GM08714 (cell line): Measurements from ENCODE around the gene SPECC1.
"Not testable (repeated sequence)": the region's sequence is repeated elsewhere in the genome, so short reads cannot be mapped to it uniquely, and the experiment has no call there.

Source experiments
- H3K4me3 ChIP-seq: fragments of 200-500 bp; sonication (Bioruptor generic); 2 replicates; pipeline ENCODE4 v1.5.1; 2014; ENCODE audit warnings: mild to moderate bottlenecking, low read length, inconsistent platforms
- ZNF274 ChIP-seq: IDR thresholded peaks from 2 replicates; pipeline ENCODE4 v1.6.1; 2012; ENCODE audit warnings: mild to moderate bottlenecking, low read depth, low read length

The SPECC1 gene

DNA sequence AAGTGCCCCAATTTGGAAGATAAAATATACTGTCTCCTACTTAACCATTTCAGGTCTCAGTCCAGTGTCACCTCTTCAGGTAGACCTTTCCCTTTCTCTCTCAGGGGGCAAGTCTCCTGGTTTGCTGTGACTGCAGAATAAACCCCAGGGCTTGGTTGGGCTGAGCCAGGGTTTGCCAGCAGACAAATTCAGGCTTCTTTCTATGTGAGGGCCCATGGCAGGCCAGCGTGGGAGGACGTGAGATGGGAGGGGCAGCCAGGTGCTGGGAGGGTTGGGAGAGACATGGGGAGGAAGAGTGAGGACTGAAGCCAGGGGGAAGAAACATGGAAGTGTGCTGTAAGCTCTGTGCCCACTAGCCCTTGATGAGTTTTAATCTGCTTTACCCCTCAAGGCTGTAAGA, 163.2 kb downstream of the SPECC1 start:
- no peak overlapping the region for H3K4me3 ChIP-seq
- TF ChIP-seq ZNF274 = no peak

DNA sequence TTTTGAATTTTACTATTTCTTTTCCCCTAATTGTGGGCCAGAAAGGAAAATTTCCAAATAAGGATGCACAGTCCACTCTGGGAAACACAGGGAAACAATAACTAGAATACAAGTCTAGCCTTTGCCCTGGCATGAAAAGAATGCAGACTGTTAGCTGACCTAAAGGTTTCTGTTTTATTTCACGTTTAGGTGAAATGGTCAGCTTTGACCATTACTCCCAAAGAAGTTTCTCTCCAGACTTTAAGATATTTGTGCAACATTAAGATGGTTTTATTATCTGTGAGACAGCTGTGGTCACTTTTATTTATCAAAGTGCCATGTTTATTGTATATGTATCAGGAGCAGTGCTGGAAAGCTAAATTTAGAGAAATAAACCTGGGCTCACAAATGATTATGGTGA, 163.9 kb downstream of the SPECC1 start:
- no peak overlapping the region for H3K4me3 ChIP-seq
- no peak for TF ChIP-seq ZNF274

DNA sequence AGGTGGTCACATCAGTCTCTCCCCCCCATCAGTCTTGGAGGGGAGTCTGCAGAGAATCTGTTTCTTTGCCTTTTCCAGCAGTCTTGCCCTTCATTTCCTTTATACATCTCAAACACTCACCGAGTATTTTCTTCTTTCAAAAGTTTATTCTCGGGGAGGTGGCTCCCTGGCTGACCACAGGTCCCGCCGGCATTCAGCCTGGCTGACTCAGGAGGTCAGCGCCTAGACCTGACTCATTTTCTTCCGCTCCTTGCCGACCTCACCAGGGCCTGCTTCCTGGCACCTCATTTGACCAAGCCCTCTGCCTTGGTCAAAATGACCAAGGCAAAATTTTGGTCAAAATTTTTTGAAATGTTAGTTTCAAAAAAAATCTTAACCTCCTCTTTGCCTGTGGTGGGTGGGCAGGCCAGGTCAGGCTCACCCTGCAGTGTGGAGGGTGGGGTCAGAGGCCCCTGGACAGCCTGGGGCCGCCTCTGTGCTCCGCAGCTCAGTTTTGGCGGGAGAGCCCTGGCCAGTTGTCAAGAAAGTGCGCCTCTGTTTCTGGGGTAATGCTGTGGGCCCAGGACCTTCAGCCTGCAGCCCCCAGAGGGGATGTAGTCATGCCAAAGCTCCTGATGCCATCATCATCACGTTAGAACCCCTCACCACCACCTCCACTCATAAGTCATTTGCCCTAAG, 165.6 kb downstream of the SPECC1 start:
- TF ChIP-seq ZNF274 = no peak
- no peak overlapping the region for H3K4me3 ChIP-seq

DNA sequence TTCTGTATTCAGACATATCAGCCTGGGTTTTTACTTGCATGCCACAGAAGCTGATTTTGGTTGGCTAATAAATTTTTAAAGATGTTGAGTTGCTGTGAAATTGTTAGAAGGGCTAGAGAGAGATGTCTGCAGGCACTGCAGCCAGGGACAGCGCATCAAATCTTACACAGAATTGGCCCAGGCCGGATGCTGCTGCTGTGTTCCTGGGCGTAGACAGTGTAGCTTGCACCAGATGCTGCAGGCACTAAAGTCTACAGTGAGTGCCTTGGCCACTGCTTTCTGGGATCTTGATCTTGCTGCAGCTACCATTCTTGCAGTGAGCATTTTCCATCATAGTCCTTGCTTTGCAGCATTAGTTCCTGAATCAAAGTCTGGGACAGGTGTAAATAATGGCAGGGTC, 169.9 kb downstream of the SPECC1 start:
- TF ChIP-seq ZNF274 = no peak
- no peak overlapping the region for H3K4me3 ChIP-seq

- no peak for TF ChIP-seq ZNF274
- H3K4me3 ChIP-seq = no peak overlapping the region
These were observed 171.5 kb downstream of the SPECC1 start for GRCh38 chr17:20180661-20181060.

DNA sequence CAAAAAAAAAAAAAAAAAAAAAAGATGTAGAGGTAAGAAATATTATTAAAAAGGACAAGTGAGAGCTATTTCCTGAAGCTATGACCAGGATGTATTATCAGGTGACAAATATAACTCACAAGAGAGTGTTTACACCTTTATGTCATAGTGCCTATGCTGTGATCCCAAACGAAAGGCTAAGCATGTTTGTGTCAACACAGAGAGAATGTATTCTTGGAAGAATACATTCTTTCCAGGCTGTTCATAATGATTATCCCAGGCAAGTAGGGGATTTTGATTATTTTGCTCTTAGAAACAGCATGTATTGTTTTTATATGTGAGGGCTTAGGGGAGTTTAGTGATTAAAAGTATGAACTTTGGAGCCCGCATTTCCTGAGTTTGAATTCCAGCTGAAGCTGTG, 175.0 kb downstream of the SPECC1 start:
- no peak for TF ChIP-seq ZNF274

GRCh38 chr17:20184977-20185619, 175.9 kb downstream of the SPECC1 start:
- H3K4me3 ChIP-seq = no peak overlapping the region

More for the DNA sequence above, 175.0 kb downstream of the SPECC1 start:
- no peak overlapping the region for H3K4me3 ChIP-seq

DNA sequence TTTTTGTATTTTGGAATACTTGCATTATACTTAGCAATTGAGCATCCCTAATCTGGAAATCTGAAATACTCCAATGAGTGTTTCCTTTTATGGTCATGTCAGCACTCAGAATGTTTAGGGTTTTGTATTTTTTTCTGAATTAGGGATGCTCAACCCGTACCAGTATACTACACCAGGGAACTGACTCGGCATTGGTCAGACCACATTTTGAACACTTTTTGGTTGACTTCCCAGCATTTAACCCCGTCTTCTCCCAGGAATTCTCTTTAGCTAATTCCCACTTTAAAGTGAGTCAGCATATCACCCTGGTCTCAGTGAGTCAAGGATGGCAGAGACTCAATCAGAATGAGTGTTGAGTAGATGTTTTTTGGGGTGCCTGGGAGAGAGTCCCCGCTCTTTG, 177.9 kb downstream of the SPECC1 start:
- H3K4me3 ChIP-seq = no peak overlapping the region
- TF ChIP-seq ZNF274 = no peak

More at GRCh38 chr17:20184977-20185619, 175.9 kb downstream of the SPECC1 start:
- TF ChIP-seq ZNF274 = no peak

DNA sequence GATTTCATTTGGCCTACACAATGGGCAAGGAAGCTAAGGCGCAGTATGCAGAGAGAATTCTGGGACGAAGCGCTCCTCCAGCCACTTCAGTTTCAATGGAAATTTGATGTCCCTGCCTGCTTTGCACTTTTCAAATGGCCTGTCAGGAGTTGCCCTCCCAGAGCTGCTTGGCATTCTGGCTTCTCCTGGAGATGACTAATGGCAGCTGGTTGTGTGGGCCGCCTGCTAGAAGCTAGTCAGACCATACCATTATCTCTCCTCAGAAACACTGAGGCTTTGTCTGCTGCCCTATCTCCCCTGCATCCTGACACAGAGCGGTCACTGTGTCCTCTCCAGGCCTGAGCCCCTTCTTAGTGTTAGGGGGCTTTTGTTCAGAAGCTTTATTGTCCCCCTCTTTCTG, 180.1 kb downstream of the SPECC1 start:
- TF ChIP-seq ZNF274 = no peak
- no peak overlapping the region for H3K4me3 ChIP-seq

DNA sequence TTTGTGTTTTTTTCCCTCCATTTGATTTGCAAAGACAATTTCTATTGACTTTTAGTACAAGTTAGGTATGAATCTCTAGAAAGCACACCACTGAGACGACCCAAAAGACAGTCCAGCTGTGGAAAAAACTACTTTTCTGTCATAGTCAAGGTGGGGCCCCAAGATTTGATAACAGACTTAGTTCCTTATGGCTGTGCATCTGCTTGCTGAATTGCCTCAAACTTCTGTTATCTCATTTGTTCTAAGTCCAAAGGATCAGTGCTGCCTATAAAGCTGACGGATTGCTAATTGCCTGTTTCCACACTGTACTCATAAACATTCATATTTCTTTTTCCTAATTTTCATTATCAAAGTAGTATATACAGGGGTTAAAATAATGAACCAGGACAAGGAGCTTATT, 180.8 kb downstream of the SPECC1 start:
- TF ChIP-seq ZNF274 = no peak
- H3K4me3 ChIP-seq = no peak overlapping the region

DNA sequence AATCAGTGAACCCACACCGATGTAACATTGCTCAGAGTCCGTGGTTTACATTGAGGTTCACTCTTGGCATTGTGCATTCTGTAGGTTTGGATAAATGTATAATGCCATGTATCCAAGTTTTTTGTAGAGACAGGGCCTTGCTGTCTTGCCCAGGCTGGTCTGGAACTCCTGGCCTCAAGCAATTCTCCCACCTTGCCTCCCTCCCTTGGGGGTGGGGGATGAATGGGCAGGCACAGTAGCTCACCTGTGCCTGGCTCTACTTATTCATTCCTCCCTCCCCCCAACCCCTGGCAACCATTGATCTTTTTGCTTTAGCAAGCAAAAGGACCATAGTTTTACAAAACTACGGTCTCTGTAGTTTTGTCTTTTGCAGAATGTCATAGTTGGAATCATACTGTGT, 181.4 kb downstream of the SPECC1 start:
- TF ChIP-seq ZNF274 = no peak
- no peak overlapping the region for H3K4me3 ChIP-seq

GRCh38 chr17:20191056-20191455, 181.9 kb downstream of the SPECC1 start:
- TF ChIP-seq ZNF274 = no peak
- H3K4me3 ChIP-seq = no peak overlapping the region

DNA sequence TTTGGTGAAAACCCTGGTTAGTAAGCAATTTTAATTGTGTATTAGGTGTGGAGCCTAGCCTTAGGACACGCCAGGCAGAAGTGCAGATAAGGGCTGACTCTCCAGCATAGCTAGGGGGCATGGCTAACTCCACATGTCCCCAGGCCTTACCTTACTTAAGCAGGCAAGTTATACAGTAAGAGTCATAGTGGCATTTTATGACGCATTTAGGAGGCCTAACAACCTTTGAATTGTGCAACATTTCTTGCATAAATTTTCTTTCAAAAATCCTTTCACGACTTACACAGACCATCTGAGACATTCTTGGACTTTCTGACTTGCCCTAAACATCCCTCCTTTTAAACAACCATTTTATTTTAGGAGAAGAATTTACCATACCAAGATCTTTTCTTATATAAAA, 187.1 kb downstream of the SPECC1 start:
- H3K4me3 ChIP-seq = not testable (repeated sequence)

GRCh38 chr17:20197272-20197926, 188.2 kb downstream of the SPECC1 start:
- no peak for TF ChIP-seq ZNF274
- no peak overlapping the region for H3K4me3 ChIP-seq

GRCh38 chr17:20200016-20200795, 191.0 kb downstream of the SPECC1 start:
- no peak overlapping the region for H3K4me3 ChIP-seq
- TF ChIP-seq ZNF274 = no peak
